Stimulated activated naive CD8-positive, alpha-beta T cell treated with anti-CD3 and anti-CD28 coated beads, Interleukin-15, amount 100 ng/mL, for 72 hours (primary cell): ENCODE results near the gene TATDN3.
"Not testable (repeated sequence)": the region's sequence is repeated elsewhere in the genome, so short reads cannot be mapped to it uniquely, and the experiment has no call there.

Experiments used
- ATAC-seq: fragments of 150-1000 bp; cut with Tn5 transposase; 2 replicates; pipeline ENCODE4 v1.10.0; 2021; ENCODE audit warnings: mild to moderate bottlenecking, moderate library complexity
- DNase-seq, 2 donors: peaks; one replicate each; pipeline ENCODE4 v3.0.0; 2021 to 2022
- H3K27ac Mint-ChIP-seq, 2 donors: one replicate each; pipeline ENCODE4 v1.8.0; 2022; ENCODE audit warnings: mild to moderate bottlenecking in 2 of 2, mixed read lengths in 2 of 2, moderate library complexity in 2 of 2
- H3K27me3 Mint-ChIP-seq: one replicate; pipeline ENCODE4 v1.8.0; 2022; ENCODE audit warnings: mixed read lengths
- H3K4me1 Mint-ChIP-seq: one replicate; pipeline ENCODE4 v1.8.0; 2022; ENCODE audit warnings: mild to moderate bottlenecking, mixed read lengths
- H3K4me3 Mint-ChIP-seq, 2 donors: one replicate each; pipeline ENCODE4 v1.8.0; 2022; ENCODE audit warnings: mild to moderate bottlenecking in 2 of 2, mixed read lengths in 2 of 2, moderate library complexity in 1 of 2
- H3K9me3 Mint-ChIP-seq, 2 donors: one replicate each; pipeline ENCODE4 v1.8.0; 2022; ENCODE audit warnings: mixed read lengths in 2 of 2

The TATDN3 gene

GRCh38 chr1:212844521-212844920 lies 52.8 kb downstream of the TATDN3 start:
- H3K27ac Mint-ChIP-seq, H3K9me3 Mint-ChIP-seq, H3K27me3 Mint-ChIP-seq, H3K4me3 Mint-ChIP-seq, DNase-seq, ATAC-seq, H3K4me1 Mint-ChIP-seq: not testable (repeated sequence)

- Mint-ChIP-seq H3K27ac (no peak within 1 kb of the TSS), H3K9me3 (no peaks in the 10 kb centered on the region), H3K27me3 (no peaks in the 10 kb centered on the region), H3K4me1 (no peaks in the 10 kb centered on the region), H3K4me3 (no peak within 1 kb of the TSS)
- DNase-seq (no peak), ATAC-seq (no peak)
Measured at GRCh38 chr1:212847549-212847948, 55.9 kb downstream of the TATDN3 start, which contains the start of gene SPATA45. Gene SPATA45 (minus strand): TSS chr1:212847649. CDS start chr1:212836149, 11,500 bp downstream.

- no peak overlapping the region for H3K27ac Mint-ChIP-seq
- H3K9me3 Mint-ChIP-seq, result no peaks in the 10 kb centered on the region
- no peaks in the 10 kb centered on the region for H3K27me3 Mint-ChIP-seq
- peaks cover 18% of the 10 kb centered on the region for H3K4me1 Mint-ChIP-seq
- no peak overlapping the region for H3K4me3 Mint-ChIP-seq
- DNase-seq (no peak), ATAC-seq (no peak)
Measured at GRCh38 chr1:212852105-212852688, 60.5 kb downstream of the TATDN3 start.

GRCh38 chr1:212853658-212854057 lies 62.0 kb downstream of the TATDN3 start:
- Mint-ChIP-seq H3K4me1 (peaks cover 18% of the 10 kb centered on the region), H3K27ac (no peak overlapping the region), H3K9me3 (no peaks in the 10 kb centered on the region), H3K4me3 (no peak overlapping the region), H3K27me3 (no peaks in the 10 kb centered on the region)
- DNase-seq (no peak), ATAC-seq (no peak)

GRCh38 chr1:212856755-212857154 lies 65.1 kb downstream of the TATDN3 start:
- H3K4me3 Mint-ChIP-seq, result peak overlapping the region in 1 of 2 donors; percentile 99
- DNase-seq (no peak), ATAC-seq (no peak)
- peaks cover 18% of the 10 kb centered on the region for H3K4me1 Mint-ChIP-seq
- H3K27me3 Mint-ChIP-seq, result no peaks in the 10 kb centered on the region
- H3K9me3 Mint-ChIP-seq, result no peaks in the 10 kb centered on the region
- H3K27ac Mint-ChIP-seq, result no peak overlapping the region

GRCh38 chr1:212857992-212858460 lies 66.3 kb downstream of the TATDN3 start, which contains the start of gene FLVCR1:
Gene FLVCR1 (plus strand): TSS chr1:212858275. CDS start chr1:212858453, 178 bp downstream.
- DNase-seq (peak; percentile 93 to 97), ATAC-seq (peak; percentile 98)
- peak within 1 kb of the TSS in 1 of 2 donors; percentile 99 for H3K4me3 Mint-ChIP-seq
- peaks cover 18% of the 10 kb centered on the region for H3K4me1 Mint-ChIP-seq
- no peaks in the 10 kb centered on the region for H3K9me3 Mint-ChIP-seq
- H3K27me3 Mint-ChIP-seq, result no peaks in the 10 kb centered on the region
- H3K27ac Mint-ChIP-seq, result peak within 1 kb of the TSS; percentile 98 to 99

GRCh38 chr1:212858461-212859265 lies 67.0 kb downstream of the TATDN3 start:
- H3K4me3 Mint-ChIP-seq, result peak overlapping the region in 1 of 2 donors; percentile 99
- ATAC-seq (peak; percentile 39), DNase-seq (peak; percentile 30 to 37)
- peak overlapping the region; percentile 98 to 99 for H3K27ac Mint-ChIP-seq
- no peaks in the 10 kb centered on the region for H3K27me3 Mint-ChIP-seq
- peaks cover 18% of the 10 kb centered on the region for H3K4me1 Mint-ChIP-seq
- H3K9me3 Mint-ChIP-seq, result no peaks in the 10 kb centered on the region

- DNase-seq, result no peak
- H3K9me3 Mint-ChIP-seq, result no peaks in the 10 kb centered on the region
- ATAC-seq, result no peak
- no peak overlapping the region for H3K27ac Mint-ChIP-seq
- H3K4me1 Mint-ChIP-seq, result peaks cover 12% of the 10 kb centered on the region
- no peaks in the 10 kb centered on the region for H3K27me3 Mint-ChIP-seq
- H3K4me3 Mint-ChIP-seq, result no peak overlapping the region
Measured at GRCh38 chr1:212860713-212861581, 69.3 kb downstream of the TATDN3 start.

- H3K27me3 Mint-ChIP-seq, result no peaks in the 10 kb centered on the region
- ATAC-seq (no peak), DNase-seq (no peak)
- H3K4me1 Mint-ChIP-seq, result no peaks in the 10 kb centered on the region
- no peaks in the 10 kb centered on the region for H3K9me3 Mint-ChIP-seq
- H3K4me3 Mint-ChIP-seq, result no peak overlapping the region
- no peak overlapping the region for H3K27ac Mint-ChIP-seq
Measured at GRCh38 chr1:212862111-212862690, 70.5 kb downstream of the TATDN3 start.

- H3K27ac Mint-ChIP-seq, H3K4me3 Mint-ChIP-seq, H3K9me3 Mint-ChIP-seq, ATAC-seq, H3K27me3 Mint-ChIP-seq, DNase-seq, H3K4me1 Mint-ChIP-seq: not testable (repeated sequence)
Measured at GRCh38 chr1:212863345-212863744, 71.7 kb downstream of the TATDN3 start.

- Mint-ChIP-seq H3K4me1 (no peaks in the 10 kb centered on the region), H3K27ac (peak overlapping the region in 1 of 2 donors; percentile 24), H3K27me3 (no peaks in the 10 kb centered on the region), H3K9me3 (no peaks in the 10 kb centered on the region), H3K4me3 (no peak overlapping the region)
- ATAC-seq (no peak), DNase-seq (no peak)
Measured at GRCh38 chr1:212864201-212864600, 72.5 kb downstream of the TATDN3 start.
